ENCODE measurements around the gene AVL9.

AVL9 gene

DNA sequence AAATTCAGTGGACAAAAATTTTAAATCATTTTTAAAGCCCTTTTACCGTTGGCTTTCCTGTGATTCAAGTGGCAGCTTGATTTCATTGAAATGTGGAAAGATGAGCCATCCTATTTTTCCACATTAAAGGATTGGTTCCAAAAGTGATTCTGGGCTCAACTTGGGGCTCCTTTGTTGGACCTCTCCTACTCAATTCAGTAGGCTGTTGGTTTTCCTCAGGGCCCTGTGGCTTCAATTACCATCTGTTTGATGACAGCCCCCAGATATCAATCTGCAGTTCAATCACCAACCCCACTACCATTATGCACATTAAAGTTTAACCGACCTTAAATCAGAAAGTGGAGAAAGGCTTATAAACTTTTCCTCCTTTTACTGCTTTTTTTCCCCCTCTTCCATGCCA, 47.3 kb downstream of the AVL9 start:
- TF ChIP-seq, protein P1, sequence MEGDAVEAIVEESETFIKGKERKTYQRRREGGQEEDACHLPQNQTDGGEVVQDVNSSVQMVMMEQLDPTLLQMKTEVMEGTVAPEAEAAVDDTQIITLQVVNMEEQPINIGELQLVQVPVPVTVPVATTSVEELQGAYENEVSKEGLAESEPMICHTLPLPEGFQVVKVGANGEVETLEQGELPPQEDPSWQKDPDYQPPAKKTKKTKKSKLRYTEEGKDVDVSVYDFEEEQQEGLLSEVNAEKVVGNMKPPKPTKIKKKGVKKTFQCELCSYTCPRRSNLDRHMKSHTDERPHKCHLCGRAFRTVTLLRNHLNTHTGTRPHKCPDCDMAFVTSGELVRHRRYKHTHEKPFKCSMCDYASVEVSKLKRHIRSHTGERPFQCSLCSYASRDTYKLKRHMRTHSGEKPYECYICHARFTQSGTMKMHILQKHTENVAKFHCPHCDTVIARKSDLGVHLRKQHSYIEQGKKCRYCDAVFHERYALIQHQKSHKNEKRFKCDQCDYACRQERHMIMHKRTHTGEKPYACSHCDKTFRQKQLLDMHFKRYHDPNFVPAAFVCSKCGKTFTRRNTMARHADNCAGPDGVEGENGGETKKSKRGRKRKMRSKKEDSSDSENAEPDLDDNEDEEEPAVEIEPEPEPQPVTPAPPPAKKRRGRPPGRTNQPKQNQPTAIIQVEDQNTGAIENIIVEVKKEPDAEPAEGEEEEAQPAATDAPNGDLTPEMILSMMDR (IDR thresholded peaks at IDR 0.05) = no peak
- Histone ChIP-seq H3K27ac (no peak overlapping the region), H3K4me3 (no peak overlapping the region)
- no peak for DNase-seq (ENCODE audit: low spot score)

DNA sequence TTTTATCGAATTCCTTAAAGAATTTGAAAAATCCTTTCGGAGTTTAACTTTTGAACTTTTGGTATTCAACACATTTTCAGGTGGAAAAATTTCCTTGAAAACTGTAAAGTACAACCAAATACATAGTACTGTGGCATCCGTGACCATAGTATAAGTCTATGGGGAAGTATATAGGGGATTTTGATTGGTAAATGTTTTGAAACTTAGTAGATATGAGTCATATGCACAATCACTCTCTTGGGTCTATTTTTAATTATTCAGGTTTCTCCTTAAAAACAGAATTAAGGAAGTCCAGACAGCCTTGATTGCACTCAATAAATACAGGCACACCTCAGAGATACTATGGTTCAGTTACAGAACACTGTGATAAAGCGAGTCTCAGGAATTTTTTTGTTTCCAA, 64.2 kb downstream of the AVL9 start:
- no peak overlapping the region for H3K4me3 ChIP-seq
- no peak for DNase-seq (ENCODE audit: low spot score)
- TF ChIP-seq, protein P1 (IDR thresholded peaks at IDR 0.05) = no peak
- H3K27ac ChIP-seq = no peak overlapping the region

DNA sequence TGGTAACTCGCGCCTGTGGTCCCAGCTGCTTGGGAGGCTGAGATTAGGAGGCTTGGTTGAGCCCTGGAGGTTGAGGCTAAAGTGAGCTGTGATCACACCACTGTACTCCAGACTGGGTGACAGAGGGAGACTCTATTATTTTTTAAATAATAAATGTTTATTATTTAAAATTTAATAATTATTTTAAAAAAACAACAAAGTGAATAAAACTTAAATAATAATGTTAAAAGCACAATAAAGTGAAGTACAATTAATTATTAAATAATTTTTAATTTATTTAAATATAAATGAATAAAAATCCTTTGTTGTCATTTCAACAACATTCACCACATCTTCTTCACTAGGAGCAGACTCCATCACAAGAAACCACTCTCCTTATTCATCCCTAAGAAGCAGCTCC, 64.8 kb downstream of the AVL9 start:
- H3K4me3 ChIP-seq = no peak overlapping the region
- TF ChIP-seq, protein P1 (IDR thresholded peaks at IDR 0.05) = no peak
- H3K27ac ChIP-seq = no peak overlapping the region
- DNase-seq (ENCODE audit: low spot score) = no peak

DNA sequence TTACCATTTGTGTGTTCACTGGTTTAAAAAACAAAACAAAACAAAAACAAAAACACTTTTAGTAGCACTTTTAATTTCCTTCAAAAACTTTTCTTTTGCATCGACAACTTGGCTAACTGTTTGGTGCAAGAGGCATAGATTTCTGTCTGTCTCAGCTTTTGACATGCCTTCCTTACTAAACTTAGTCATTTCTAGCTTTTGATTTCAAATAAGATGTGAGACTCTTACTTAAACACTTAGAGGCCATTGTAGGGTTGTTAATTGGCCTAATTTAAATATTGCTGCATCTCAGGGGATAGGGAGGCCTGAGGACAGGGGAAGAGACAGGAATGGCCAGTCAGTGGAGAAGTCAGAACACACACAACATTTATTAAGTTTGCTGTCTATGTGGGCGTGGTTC, 66.3 kb downstream of the AVL9 start:
- H3K27ac ChIP-seq = no peak overlapping the region
- TF ChIP-seq, protein P1 (IDR thresholded peaks at IDR 0.05) = no peak
- no peak overlapping the region for H3K4me3 ChIP-seq
- no peak for DNase-seq (ENCODE audit: low spot score)

DNA sequence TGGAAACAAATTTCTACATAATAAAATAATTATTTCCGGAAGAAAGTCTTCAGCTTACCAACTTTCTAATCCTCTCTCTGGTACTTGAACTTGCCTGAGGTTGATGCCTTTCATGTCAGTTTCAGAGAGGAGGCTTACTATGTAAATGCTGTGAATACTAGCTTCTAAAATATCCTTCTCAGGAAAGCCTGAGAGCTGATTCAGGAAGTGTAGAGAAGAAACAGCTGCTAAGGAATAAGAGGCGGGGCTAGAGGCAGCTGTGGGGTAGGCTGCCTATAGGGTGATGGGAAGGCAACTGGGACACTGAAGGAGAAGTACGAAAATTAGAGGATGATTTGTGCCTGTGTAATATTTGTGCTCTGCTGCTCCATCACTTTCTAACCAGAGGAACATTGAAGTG, 69.3 kb downstream of the AVL9 start:
- DNase-seq (ENCODE audit: low spot score) = no peak
- no peak overlapping the region for H3K4me3 ChIP-seq
- H3K27ac ChIP-seq = no peak overlapping the region
- TF ChIP-seq, protein P1 (IDR thresholded peaks at IDR 0.05) = no peak

DNA sequence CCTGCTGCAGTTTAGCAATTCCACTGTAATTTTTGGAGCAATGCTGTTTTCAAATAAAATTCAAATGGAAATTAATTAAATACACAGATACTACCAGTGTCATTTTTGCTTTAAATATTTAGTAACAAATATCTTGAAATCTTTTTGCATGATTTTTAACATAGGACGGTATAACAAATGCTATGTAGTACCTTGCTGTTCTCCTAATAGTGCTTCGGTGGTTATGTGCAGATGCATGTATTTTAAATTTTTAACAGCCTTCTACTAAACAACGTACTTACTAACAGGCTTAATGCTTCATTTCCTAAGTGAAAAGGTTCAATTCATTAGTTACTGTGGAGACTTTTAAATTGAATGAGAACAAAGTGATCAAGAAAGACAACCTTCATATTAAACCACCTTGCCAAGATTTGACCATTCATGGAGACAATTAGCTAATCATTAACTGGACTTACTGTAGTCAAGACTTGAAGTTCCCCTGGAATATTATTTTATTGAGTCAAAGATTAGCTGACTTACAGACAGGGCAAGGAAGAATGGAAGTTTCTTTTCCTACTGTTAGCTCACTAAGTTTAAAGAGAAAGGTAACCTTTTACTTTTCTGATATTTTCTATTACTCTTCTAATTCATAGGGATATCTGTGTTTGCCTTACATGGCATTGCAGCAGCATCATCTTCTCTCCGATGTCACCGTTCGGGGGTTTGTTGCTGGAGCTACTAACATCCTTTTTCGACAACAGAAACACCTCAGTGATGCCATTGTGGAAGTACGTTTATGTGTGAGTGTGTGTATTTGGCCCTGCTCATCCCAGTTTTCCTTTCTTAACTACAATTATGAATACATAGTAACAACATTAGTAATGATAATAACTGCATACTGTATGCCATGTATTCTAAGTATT, 74.3 kb downstream of the AVL9 start:
- TF ChIP-seq, protein P1 (IDR thresholded peaks at IDR 0.05) = no peak

DNA sequence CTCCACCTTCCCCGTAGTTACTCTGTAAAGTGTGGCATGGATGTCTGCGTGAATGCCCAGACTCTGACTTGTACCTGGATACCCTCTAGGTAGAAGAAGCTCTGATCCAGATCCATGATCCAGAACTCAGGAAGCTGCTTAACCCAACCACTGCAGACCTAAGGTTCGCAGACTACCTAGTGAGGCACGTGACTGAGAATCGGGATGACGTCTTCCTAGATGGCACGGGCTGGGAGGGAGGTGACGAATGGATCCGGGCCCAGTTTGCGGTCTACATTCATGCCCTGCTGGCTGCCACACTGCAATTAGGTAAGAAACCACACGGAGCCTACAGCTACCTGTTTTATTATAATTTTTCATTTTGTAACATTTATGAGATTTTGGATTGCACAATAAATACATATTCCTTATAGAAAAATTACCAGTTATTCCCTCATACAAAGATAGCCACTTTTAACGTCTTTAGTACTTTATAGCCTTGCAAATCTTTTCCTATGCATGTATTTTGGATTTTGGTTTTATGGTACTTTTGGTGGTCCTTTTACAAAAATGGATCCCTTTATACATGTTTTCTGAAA, 77.9 kb downstream of the AVL9 start:
- Histone ChIP-seq H3K27ac (no peak overlapping the region), H3K4me3 (no peak overlapping the region)
- TF ChIP-seq, protein P1 (IDR thresholded peaks at IDR 0.05) = no peak
- DNase-seq (ENCODE audit: low spot score) = no peak

More for the DNA sequence above, 74.3 kb downstream of the AVL9 start:
- Histone ChIP-seq H3K27ac (no peak overlapping the region), H3K4me3 (no peak overlapping the region)
- DNase-seq (ENCODE audit: low spot score) = no peak

Data from coronary artery (tissue), 2 donors.